RKO (cell line): ENCODE data around the gene FPR1.

Experiments used
- DNase-seq: peaks from one replicate; pipeline ENCODE4 v3.0.0-alpha.2; 2016; ENCODE audit warnings: low spot score

Gene FPR1

GRCh38 chr19:51751655-51752054 is at the start of gene FPR1:
FPR1 (minus strand) TSS chr19:51751878; CDS start chr19:51746994, 4,884 bp downstream.
- no peak for DNase-seq

- no peak for DNase-seq
Observed at GRCh38 chr19:51800473-51801244, 49.0 kb upstream of the FPR1 start.

DNA sequence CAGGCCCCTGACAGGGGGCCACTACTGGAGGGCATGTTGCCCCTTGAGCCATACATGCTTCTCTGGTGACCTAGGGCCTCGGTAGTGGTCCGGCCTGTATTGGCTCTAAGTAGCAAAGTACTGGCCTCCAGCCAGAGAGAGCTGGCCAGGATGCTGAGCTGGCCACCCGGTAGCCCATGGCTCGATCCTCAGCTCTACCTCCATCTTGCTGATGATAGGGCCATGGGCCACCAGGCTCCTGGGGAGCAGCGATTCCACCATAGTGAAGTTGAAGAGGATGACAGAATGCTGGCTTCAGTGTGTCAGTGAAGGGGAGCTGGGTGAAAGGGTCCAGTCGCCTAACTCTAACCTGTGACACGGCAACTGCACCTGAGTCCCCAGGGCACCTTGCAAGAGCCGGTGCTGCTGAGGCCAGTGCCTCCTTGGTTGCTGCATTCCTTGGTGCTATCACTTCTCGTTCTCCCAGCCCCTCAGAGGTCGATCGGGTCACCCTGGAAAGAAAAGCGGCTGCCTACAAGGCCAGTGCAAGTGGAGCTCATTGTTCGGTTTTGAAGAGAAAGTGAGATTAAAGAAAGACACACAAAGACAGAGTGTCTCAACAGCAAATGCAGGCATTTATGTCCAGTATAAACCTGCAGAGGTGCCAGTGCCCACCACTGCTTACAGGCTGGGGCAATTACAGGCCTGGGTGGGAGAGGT is 48.2 kb upstream of the FPR1 start:
- DNase-seq, result no peak

GRCh38 chr19:51799034-51799773 is 47.5 kb upstream of the FPR1 start:
- DNase-seq, result peak; percentile 90

DNA sequence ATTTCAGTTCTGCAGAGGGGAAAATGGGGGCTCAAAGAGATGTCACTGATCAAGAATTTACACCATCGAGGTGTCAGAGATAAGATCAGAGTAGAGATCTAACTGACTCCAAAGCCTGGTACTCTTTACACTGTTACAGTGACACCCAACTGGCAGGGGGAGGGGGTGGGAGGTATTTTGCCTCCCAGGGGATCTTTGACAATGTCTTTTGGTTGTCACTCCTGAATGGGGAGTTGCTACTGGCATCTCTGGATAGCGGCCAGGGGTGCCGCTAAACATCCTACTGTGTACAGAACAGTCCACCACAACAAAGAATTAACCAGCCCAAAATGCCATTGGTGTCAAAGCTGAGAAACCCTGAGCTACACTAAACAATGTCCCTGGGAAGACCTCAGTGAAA is 46.4 kb upstream of the FPR1 start:
- DNase-seq, result no peak

GRCh38 chr19:51797480-51797879 is 45.8 kb upstream of the FPR1 start:
- DNase-seq, result no peak

- no peak for DNase-seq
Observed at GRCh38 chr19:51796195-51796679, 44.6 kb upstream of the FPR1 start.

DNA sequence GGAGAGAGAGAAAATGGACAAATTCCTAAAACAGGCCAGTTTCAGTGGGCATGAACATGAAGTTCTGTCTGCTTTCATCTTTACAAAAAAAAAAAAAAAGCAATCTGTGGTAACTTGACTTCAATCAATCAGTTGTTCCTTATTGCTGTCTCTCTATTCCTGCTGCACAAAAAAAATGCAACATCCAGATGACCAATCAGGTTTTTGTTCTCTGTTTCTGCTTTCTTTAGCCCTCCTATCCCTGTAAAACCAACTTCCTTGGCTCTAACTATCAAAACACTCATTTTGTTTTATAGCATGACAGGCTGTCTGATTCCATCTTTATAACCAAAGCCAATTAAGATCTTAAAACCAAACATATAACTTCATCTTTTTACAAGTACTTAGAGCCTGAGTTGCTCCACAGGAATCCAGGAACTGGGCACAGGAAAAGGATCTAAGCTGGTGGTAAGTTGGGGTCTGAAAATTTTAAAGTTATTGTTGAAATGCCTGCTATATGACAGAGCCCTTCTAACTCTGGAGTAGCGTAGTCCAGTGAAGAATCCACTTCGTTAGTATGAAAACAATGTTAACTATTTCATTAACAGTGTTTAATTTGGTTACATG is 43.3 kb upstream of the FPR1 start, which contains the start of gene FPR3:
Gene FPR3 (plus strand): TSS at position 273 of the 606 bp plus-strand sequence. CDS start 28,592 bp downstream, outside the sequence.
- no peak for DNase-seq

- no peak for DNase-seq
Observed at GRCh38 chr19:51793994-51794393, 42.3 kb upstream of the FPR1 start.

GRCh38 chr19:51792932-51793331 is 41.3 kb upstream of the FPR1 start:
- DNase-seq, result no peak

DNA sequence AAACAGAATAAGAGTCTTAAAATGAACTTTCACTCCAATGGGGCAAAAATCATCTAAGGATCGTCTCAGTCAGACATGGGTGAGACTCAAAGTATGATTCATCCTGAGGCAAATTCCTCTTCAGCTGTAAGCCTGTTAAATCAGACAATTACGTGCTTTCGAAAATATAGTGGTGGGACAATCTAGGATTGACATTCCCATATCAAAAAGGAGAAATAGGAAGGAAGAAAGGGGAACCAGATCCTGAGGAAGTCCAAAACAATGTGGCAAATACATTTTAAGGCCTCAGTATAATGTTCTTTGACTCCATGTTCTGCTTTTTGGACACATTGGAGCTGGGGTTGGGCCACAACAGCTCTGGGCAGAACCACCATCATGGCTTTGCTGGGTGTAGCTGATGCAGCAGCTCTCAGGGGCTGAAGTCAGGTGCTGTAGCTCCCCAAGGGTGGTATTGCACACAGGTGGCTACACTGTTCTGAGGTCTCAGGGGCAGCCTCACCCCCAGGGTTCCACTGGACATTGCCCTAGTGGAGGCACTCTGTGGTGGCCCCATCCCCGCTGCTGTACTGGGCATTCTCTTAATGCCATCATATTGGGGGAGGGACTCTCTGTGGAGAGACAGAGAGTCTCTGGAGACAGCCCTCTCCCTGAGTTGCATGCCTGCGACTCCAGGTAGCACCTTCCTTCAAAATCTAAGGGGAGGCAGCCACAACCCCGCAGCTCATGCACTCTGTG is 37.5 kb upstream of the FPR1 start:
- peak; percentile 18 for DNase-seq

GRCh38 chr19:51788029-51788428 is 36.4 kb upstream of the FPR1 start:
- no peak for DNase-seq

- no peak for DNase-seq
Observed at GRCh38 chr19:51786646-51787494, 35.2 kb upstream of the FPR1 start.

GRCh38 chr19:51784922-51785690 is 33.4 kb upstream of the FPR1 start:
- peak; percentile 87 for DNase-seq

DNA sequence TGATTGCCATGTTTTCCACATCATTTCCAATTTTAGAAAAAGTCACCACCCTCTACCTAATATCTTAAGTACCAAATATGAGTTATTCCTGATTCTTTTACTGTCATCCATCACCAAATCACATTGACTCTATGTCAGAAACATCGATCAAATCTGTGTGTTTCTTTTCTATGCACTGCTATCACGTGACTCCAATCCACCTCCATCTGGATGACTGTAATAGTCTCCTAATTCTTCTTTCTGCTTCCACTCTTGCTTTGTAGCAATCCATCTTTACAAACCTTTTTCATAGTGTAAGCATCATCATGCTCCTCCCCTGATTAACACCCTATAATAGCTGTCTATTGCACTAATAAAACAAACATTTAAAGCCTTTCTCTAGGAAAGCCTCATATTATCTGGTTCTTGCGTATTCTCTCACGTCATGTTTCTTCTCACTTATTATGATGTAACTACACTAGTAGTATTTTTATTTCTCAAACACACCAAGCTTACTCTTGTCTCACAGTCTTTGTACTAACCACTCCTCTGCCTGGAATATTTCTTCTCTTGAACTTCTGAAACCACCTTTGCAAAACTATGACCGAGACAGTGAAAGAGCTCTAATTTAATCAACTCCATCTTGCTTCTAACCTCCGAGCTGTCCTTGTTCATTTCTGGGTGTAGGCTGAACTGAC is 32.6 kb upstream of the FPR1 start:
- no peak for DNase-seq

DNA sequence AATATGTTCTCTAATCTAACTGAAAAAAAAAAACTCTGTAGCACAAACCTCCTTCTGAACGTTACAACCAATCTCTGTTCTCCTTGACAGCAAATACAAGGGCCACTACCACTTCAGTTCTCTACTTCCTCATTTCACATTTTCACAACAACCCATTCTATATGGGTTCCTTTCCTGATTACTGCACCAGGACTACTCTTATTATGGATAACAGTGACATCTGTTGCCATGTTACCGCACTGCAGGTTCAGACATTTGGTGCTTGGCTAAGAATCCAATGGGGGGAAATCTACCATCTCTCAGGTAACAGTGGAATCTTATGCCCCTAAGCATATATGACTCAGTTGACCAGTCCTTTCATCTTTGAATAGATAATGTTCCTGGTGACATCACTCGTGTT is 31.7 kb upstream of the FPR1 start:
- DNase-seq, result peak; percentile 62

DNA sequence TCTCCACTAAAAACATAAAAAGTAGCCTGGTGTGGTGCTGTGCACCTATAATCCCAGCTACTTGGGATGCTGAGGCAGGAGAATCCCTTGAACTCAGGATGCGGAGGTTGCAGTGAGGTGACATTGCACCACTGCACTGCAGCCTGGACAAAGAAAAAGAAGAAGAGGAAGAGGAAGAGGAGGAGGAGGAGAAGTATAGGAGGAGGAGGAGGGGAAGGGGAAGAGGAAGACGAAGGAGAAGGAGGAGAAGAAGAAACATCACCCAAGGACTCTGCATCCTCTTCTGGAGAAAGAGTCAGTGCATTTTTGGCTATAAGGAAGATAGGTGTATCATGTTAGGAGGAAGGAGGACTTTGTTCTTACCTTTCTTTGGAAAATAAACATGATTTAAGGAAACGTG is 30.3 kb upstream of the FPR1 start:
- DNase-seq, result no peak

DNA sequence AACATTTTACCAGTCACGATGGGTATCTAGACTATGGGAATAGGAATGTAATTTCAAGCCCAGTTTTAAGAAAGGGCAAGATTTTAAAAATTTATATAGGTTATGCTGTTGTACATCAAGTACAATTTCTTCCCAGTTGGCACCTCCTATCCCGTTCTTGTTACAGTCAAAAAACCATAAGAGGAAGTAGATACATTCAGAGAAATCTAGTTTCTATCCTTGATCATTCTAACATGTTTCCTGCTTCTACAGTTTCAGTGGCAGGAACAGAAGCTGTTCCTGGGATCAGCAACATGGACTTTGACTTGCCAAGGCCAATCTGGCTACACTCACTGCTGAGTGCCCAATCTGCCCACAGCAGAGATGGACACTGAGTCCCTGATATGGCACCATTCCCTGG is 28.6 kb upstream of the FPR1 start:
- DNase-seq, result no peak

DNA sequence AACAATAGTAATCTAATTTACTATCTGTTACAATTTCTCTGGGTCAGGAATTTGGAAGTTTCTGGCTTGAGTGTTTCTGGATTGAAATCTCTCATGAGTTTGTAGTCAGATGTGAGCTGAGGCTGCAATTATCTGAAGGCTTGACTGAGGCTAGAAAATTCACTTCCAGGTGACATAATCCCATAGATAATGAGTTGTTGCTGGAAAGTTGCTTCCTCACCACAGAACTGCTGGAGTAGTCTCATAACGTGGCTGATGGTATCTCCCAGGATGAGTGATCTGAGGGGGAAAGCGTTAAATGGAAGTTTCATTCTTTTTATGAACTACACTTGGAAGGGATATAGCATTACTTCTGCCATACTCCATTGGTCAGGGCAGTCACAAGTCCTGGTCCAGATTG is 28.0 kb upstream of the FPR1 start:
- no peak for DNase-seq
